ENCODE data around the gene LRRC71.

Gene LRRC71

GRCh38 chr1:156905176-156905575 is 15.3 kb upstream of the LRRC71 start:
- DNase-seq (ENCODE audit: low read depth in 1 of 2, low spot score in 1 of 2), result no peak

DNA sequence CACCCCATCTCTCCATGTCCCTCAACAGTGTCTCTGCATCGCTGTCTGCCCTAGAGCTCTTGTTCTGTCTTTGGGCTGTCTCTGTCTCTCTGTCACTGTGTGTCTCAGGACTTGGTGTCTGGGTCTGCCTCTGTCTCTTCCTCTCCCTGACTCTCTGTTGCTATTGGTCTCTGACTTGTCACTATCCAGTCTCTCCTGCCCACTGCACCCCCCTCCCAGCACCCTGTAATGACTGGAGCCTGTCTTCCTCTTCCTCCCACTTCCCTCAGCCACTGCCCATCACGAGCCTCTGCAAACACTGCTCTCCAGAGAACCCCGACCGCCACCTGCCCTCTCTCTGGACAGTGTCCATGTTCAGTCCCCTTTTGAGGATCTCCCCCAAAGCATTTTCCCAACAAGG is 14.8 kb upstream of the LRRC71 start:
- no peak for DNase-seq (ENCODE audit: low read depth in 1 of 2, low spot score in 1 of 2)

- no peak for DNase-seq (ENCODE audit: low read depth in 1 of 2, low spot score in 1 of 2)
Observed at GRCh38 chr1:156906206-156906906, 14.1 kb upstream of the LRRC71 start.

DNA sequence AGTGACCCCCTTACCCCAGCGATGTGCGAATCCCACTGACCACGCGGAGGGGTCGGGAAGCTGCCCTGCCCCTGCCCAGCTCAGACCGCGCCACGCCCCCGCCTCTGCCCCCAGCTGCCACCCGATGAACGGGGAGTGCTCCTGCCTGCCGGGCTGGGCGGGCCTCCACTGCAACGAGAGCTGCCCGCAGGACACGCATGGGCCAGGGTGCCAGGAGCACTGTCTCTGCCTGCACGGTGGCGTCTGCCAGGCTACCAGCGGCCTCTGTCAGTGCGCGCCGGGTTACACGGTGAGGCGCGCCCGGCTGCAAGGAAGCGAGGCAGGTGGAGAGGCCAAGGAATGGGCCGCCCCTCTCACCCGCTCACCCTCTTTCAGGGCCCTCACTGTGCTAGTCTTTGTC is 11.9 kb upstream of the LRRC71 start:
- DNase-seq (ENCODE audit: low read depth in 1 of 2, low spot score in 1 of 2), result no peak

DNA sequence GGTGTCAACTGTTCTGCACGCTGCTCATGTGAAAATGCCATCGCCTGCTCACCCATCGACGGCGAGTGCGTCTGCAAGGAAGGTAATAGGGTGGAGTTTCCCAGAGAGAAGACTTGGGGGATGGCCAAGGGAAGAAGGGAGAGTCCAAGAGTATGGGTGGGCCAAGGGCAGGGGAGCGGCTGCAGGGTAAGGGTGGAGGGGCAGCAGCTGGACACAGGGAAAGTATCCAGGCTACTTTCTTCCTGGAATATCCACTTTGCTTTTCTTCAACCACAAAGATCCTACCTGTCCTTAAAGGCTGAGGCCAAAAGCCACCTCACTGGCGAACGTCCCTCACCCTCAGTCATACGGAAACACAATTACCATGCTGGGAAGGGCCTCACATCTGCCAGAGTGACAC is 11.5 kb upstream of the LRRC71 start:
- no peak for DNase-seq (ENCODE audit: low read depth in 1 of 2, low spot score in 1 of 2)

DNA sequence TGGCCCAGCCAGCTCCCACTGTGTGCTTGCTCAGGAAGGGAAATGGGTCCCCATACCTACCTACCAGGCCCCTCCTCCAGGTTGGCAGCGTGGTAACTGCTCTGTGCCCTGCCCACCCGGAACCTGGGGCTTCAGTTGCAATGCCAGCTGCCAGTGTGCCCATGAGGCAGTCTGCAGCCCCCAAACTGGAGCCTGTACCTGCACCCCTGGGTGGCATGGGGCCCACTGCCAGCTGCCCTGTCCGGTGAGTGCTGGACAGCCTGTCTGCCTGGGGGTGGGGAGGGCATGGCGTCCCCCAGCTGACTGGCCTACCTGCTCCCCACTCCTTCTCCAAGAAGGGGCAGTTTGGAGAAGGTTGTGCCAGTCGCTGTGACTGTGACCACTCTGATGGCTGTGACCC is 10.8 kb upstream of the LRRC71 start:
- DNase-seq (ENCODE audit: low read depth in 1 of 2, low spot score in 1 of 2), result no peak

DNA sequence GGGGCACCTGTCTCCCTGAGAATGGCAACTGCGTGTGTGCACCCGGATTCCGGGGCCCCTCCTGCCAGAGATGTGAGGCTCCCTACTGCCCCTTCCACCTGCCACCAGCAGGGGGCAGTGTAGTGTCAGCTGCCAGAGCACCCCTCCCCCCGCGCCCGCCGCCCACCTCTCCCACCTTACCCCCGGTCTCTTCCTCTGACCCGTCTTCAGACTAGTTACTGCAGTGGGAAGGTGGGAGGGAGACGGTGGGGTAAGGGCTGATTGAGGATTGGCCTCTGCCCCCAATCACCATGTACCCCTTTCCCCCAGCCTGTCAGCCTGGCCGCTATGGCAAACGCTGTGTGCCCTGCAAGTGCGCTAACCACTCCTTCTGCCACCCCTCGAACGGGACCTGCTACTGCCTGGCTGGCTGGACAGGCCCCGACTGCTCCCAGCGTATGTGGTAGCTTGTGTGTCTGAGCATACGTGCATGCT is 10.1 kb upstream of the LRRC71 start:
- DNase-seq (ENCODE audit: low read depth in 1 of 2, low spot score in 1 of 2), result peak; percentile 29 to 34

DNA sequence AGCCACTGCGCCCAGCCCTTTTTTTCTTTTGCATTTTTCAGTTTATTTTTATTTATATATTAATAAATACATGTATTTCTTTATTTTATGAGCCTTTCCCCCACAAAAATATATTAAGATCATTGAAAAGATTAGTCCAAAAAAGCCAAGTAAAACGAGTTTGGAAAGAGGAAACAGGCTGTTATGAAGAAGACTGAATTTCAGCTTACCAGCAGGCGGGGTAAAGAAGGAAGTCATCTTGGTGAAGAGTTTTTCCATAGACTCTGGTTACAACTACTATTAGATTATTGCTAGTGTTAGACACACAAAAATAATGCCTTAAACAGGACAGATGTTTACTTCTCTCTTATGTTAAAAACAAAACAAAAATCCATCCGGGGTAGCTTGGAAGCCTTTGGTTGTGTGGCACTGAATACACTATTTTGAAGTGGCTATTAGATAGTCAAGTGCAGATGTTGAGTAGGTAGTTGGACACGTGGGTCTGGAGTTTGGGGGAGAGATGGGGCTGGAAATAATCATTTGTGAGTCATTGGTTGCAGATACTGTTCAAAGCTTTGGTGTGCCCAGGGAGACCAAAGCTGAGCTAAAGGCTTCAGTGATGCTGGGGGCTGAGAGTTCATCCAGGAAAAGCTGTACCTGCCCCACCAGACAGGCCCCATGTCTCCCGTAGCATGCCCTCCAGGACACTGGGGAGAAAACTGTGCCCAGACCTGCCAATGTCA is 8.7 kb upstream of the LRRC71 start:
- no peak for DNase-seq (ENCODE audit: low read depth in 1 of 2, low spot score in 1 of 2)

DNA sequence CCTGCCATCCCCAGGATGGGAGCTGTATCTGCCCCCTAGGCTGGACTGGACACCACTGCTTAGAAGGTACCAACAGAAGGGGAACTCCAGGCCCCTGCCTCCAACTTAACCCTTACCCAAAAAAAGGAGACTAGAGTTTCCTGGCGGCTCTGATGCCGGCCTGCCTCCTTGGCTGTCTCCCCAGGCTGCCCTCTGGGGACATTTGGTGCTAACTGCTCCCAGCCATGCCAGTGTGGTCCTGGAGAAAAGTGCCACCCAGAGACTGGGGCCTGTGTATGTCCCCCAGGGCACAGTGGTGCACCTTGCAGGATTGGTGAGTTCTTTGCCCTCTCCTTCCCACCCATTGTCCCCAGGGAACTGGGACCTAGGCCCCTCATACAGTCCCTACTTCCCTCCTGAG is 8.1 kb upstream of the LRRC71 start:
- DNase-seq (ENCODE audit: low read depth in 1 of 2, low spot score in 1 of 2), result no peak

DNA sequence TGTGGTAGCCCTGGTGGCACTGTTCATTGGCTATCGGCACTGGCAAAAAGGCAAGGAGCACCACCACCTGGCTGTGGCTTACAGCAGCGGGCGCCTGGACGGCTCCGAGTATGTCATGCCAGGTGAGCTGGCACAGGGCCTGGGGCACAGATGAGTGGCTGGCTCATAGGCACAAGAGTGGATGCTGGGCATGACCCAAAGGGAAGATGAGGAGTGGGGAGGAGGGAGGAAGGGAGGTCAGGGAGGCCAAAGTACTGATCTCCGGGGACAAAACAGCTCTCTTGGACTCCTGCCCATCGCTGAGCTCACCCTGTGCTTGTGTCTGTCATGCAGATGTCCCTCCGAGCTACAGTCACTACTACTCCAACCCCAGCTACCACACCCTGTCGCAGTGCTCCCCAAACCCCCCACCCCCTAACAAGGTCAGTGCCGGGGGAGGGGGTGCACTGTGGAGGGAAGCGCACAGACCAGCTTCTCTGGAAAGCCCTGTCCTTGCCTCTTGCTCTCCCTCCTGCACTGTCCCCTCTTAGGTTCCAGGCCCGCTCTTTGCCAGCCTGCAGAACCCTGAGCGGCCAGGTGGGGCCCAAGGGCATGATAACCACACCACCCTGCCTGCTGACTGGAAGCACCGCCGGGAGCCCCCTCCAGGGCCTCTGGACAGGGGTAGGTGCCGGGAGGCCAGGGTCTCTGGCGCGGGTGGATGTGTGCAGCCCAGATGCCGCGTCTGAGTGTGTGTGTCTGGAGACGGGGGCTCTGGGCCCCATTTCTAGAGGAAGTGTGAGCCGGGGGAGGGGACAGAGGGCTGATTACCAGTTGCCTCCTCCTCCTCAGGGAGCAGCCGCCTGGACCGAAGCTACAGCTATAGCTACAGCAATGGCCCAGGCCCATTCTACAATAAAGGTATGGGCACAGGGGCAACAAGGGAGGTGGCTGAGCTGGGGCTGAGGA is 7.3 kb upstream of the LRRC71 start:
- no peak for DNase-seq (ENCODE audit: low read depth in 1 of 2, low spot score in 1 of 2)

- DNase-seq (ENCODE audit: low read depth in 1 of 2, low spot score in 1 of 2), result no peak
Observed at GRCh38 chr1:156913809-156914387, 6.5 kb upstream of the LRRC71 start.

DNA sequence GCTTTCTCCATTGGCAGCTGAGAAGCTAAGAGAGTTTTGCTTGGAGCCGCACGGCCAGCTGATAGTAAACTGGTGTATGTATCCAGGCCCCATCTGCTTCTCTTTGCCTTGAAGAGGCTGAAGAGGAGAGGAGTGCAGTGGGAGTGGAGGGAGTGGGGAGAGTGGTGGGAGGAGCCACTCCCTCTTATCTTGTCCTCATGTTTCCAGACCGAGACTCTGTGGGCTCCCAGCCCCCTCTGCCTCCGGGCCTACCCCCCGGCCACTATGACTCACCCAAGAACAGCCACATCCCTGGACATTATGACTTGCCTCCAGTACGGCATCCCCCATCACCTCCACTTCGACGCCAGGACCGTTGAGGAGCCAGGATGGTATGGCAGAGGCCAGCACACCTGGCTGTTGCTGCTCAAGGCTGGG is 6.0 kb upstream of the LRRC71 start:
- no peak for DNase-seq (ENCODE audit: low read depth in 1 of 2, low spot score in 1 of 2)

- DNase-seq (ENCODE audit: low read depth in 1 of 2, low spot score in 1 of 2), result no peak
Observed at GRCh38 chr1:156921053-156921529, 659 bp downstream of the LRRC71 start.

GRCh38 chr1:156922986-156923669 is 2.7 kb downstream of the LRRC71 start:
- no peak for DNase-seq (ENCODE audit: low read depth in 1 of 2, low spot score in 1 of 2)

DNA sequence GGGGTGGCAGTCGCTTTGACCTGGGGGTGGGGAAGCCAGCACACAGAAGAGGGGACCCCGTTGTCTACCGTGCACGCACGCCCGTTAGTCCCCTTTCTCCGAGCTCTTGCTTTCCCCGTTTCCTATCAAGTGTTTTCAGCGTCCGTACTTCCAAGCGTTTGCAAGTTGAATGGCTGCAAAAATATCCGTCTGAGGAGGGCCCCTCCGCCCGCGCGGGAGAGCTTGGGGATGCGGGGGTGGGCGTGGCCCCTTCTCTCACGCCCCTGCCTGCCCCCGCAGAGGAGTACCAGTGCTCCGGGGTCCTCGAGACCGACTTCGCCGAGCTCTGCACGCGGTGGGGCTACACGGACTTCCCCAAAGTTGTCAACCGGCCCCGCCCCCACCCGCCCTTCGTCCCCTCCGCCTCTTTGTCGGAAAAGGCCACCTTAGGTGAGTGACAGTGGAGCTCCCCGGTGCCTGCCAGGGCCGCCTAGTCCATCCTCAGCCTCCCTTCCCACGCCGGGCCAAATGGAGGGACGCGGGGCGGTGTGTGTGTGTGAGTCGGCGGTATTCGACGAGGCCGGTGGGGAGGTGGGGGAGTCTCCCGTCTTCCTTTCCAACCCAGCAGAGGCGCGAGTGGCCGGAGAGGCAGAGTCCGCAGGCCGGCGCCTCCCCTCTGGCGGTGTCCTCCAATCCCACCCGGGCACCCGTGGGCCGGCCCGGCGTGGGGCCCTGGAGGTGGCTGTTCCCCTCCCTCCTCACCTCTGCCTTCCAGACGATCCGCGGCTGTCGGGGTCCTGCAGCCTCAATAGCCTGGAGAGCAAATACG is 3.4 kb downstream of the LRRC71 start:
- no peak for DNase-seq (ENCODE audit: low read depth in 1 of 2, low spot score in 1 of 2)

GRCh38 chr1:156924478-156925153 is 4.2 kb downstream of the LRRC71 start:
- no peak for DNase-seq (ENCODE audit: low read depth in 1 of 2, low spot score in 1 of 2)

DNA sequence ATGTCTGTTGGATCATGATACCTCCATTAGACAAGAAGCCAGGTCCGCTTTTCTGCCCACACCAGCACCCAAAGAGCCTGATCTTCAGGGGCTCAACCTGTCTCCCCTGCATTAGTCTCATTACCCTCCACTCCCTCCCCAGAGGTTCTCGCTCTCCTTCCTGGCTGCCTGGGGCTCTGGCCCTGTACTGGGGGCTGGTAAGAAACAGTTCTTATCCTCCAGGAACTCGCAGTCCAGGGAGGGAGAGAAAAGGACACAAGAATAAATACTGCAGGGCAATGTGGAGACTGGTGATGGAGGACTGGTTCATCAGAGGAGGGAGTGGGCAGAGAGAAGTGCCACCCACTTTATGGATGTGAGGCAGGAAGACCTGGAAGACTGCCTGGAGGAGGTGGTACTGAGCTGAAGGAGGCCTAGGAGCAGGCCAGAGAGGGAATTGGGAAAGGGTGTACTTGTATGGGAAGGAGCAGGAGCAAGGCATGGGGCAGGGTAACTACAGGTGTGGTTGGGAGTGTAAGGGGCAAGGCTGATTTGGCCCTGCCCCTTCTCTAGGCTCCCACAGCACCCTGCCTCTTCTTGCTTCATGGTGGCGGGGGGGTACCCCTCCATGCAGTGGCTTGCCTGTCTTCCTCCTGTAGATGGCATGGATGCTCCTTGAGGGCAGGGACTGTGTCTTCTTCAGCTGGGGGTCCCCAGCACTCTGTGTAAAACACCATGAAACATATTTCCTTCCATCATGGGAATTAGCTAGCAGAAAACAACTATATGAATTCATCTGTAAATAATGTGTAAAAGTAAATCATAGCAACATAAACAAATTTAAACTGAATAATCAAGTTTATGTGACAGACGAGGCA is 5.0 kb downstream of the LRRC71 start:
- no peak for DNase-seq (ENCODE audit: low read depth in 1 of 2, low spot score in 1 of 2)

- no peak for DNase-seq (ENCODE audit: low read depth in 1 of 2, low spot score in 1 of 2)
Observed at GRCh38 chr1:156926175-156926574, 5.7 kb downstream of the LRRC71 start.

Measured in activated CD4-positive, alpha-beta T cell treated with anti-CD3 and anti-CD28 coated beads, Interleukin-2, amount 50 U/mL, for 24 hours (primary cell).